WERI-Rb-1 (cell line): ENCODE measurements around the gene PSD2.

Source experiments
- DNase-seq: peaks from one replicate; pipeline ENCODE4 v3.0.0-alpha.2; 2020
- H3K27ac ChIP-seq: fragments of 250-450 bp; sonication (Bioruptor Pico); 2 replicates; pipeline ENCODE4 v1.5.1; 2020; ENCODE audit warnings: mild to moderate bottlenecking, moderate library complexity
- H3K27me3 ChIP-seq: fragments of 250-450 bp; sonication (Bioruptor Pico); 2 replicates; pipeline ENCODE4 v1.5.1; 2021; ENCODE audit warnings: mild to moderate bottlenecking, low read depth, moderate library complexity; ENCODE audit not compliant: insufficient read depth, severe bottlenecking
- H3K36me3 ChIP-seq: fragments of 250-450 bp; sonication (Bioruptor Pico); 2 replicates; pipeline ENCODE4 v1.5.1; 2020; ENCODE audit warnings: mild to moderate bottlenecking, moderate library complexity
- H3K4me3 ChIP-seq: 2 replicates; pipeline ENCODE4 v1.5.1; 2011; ENCODE audit warnings: low read depth, mild to moderate bottlenecking, control low read depth, low read length
- H3K9me3 ChIP-seq: fragments of 250-450 bp; sonication (Bioruptor Pico); 2 replicates; pipeline ENCODE4 v1.5.1; 2021; ENCODE audit warnings: mild to moderate bottlenecking, moderate library complexity; ENCODE audit not compliant: severe bottlenecking
- TF ChIP-seq, protein P1 (sequence below): IDR thresholded peaks from 2 replicates; pipeline ENCODE4 v1.5.1; 2011; ENCODE audit warnings: low read depth, mild to moderate bottlenecking, control low read depth, inconsistent platforms, low read length

Gene PSD2

DNA sequence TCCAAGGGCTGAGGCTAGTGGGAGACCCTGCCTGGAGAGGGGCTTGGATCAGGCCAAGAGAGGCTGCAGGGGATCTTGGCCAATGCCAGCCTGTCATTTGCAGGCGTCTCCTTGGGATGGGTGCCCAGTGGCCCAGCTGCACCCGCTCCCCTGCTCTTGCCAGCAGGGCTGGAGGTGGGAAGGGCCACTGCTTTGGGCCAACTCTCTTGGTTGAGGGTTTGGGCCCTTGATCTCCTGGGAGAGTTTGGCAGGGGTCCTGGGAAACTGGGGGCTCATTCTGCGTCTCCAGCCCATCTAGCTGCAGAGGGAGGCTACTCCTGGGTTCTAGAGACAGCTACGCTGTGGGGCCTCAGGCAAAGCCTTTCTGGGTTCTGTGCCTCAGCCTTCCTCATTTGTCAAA, 10.5 kb downstream of the PSD2 start:
- Histone ChIP-seq H3K27me3 (no peaks in the 10 kb centered on the region), H3K4me3 (no peak overlapping the region), H3K9me3 (no peaks in the 10 kb centered on the region), H3K36me3 (no peaks in the 10 kb centered on the region), H3K27ac (no peak overlapping the region)
- TF ChIP-seq, protein P1, sequence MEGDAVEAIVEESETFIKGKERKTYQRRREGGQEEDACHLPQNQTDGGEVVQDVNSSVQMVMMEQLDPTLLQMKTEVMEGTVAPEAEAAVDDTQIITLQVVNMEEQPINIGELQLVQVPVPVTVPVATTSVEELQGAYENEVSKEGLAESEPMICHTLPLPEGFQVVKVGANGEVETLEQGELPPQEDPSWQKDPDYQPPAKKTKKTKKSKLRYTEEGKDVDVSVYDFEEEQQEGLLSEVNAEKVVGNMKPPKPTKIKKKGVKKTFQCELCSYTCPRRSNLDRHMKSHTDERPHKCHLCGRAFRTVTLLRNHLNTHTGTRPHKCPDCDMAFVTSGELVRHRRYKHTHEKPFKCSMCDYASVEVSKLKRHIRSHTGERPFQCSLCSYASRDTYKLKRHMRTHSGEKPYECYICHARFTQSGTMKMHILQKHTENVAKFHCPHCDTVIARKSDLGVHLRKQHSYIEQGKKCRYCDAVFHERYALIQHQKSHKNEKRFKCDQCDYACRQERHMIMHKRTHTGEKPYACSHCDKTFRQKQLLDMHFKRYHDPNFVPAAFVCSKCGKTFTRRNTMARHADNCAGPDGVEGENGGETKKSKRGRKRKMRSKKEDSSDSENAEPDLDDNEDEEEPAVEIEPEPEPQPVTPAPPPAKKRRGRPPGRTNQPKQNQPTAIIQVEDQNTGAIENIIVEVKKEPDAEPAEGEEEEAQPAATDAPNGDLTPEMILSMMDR = no peak
- DNase-seq = no peak

GRCh38 chr5:139806726-139807646, 11.4 kb downstream of the PSD2 start:
- H3K27ac ChIP-seq = no peak overlapping the region
- H3K9me3 ChIP-seq = no peaks in the 10 kb centered on the region
- H3K27me3 ChIP-seq = no peaks in the 10 kb centered on the region
- no peaks in the 10 kb centered on the region for H3K36me3 ChIP-seq
- TF ChIP-seq, protein P1 = no peak
- no peak overlapping the region for H3K4me3 ChIP-seq
- no peak for DNase-seq

- no peaks in the 10 kb centered on the region for H3K36me3 ChIP-seq
- no peak overlapping the region for H3K4me3 ChIP-seq
- TF ChIP-seq, protein P1 = no peak
- DNase-seq = no peak
- H3K9me3 ChIP-seq = no peaks in the 10 kb centered on the region
- H3K27ac ChIP-seq = no peak overlapping the region
- H3K27me3 ChIP-seq = no peaks in the 10 kb centered on the region
These were observed 12.0 kb downstream of the PSD2 start for GRCh38 chr5:139807647-139808030.

GRCh38 chr5:139808481-139809330, 13.1 kb downstream of the PSD2 start:
- no peak overlapping the region for H3K27ac ChIP-seq
- H3K27me3 ChIP-seq = no peaks in the 10 kb centered on the region
- no peak overlapping the region for H3K4me3 ChIP-seq
- H3K9me3 ChIP-seq = no peaks in the 10 kb centered on the region
- no peak for DNase-seq
- TF ChIP-seq, protein P1 = 0 out of 2 replicates have a peak, but pooled peaks have one; percentile 23
- no peaks in the 10 kb centered on the region for H3K36me3 ChIP-seq

DNA sequence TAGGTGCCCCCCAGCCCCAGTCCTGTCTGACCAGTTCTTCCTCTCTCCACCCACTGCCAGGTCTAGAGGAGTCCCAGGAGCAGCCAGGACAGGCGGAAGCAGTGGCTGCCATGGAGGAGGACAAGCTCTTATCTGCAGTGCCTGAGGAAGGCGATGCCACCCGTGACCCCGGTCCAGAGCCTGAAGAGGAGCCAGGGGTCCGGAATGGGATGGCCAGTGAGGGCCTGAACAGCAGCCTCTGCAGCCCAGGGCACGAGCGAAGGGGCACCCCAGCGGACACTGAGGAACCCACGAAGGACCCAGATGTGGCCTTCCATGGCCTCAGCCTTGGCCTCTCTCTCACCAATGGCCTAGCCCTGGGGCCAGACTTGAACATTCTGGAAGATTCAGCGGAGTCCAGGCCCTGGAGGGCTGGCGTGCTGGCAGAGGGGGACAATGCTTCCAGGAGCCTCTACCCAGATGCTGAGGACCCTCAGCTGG, 13.8 kb downstream of the PSD2 start:
- H3K27me3 ChIP-seq = no peaks in the 10 kb centered on the region
- H3K4me3 ChIP-seq = no peak overlapping the region
- H3K9me3 ChIP-seq = no peaks in the 10 kb centered on the region
- DNase-seq = no peak
- TF ChIP-seq, protein P1 = no peak
- no peak overlapping the region for H3K27ac ChIP-seq
- H3K36me3 ChIP-seq = no peaks in the 10 kb centered on the region
